ENCODE measurements around the gene MCL1.
"Not testable (repeated sequence)": the region's sequence is repeated elsewhere in the genome, so short reads cannot be mapped to it uniquely, and the experiment has no call there.

Gene MCL1

GRCh38 chr1:150602372-150602771 lies 23.0 kb upstream of the MCL1 start:
- DNase-seq (ENCODE audit: low read depth, low spot score) = not testable (repeated sequence)

- DNase-seq (ENCODE audit: low read depth, low spot score) = no peak
These were observed 22.1 kb upstream of the MCL1 start for GRCh38 chr1:150601540-150601939.

- DNase-seq (ENCODE audit: low read depth, low spot score) = not testable (repeated sequence)
These were observed 18.9 kb upstream of the MCL1 start for GRCh38 chr1:150598346-150598745.

GRCh38 chr1:150596976-150597375 lies 17.6 kb upstream of the MCL1 start:
- DNase-seq (ENCODE audit: low read depth, low spot score) = no peak

- DNase-seq (ENCODE audit: low read depth, low spot score) = no peak
These were observed 16.9 kb upstream of the MCL1 start for GRCh38 chr1:150596095-150596892.

GRCh38 chr1:150582371-150582770 lies 3.0 kb upstream of the MCL1 start:
- no peak for DNase-seq (ENCODE audit: low read depth, low spot score)

GRCh38 chr1:150581962-150582361 lies 2.6 kb upstream of the MCL1 start:
- not testable (repeated sequence) for DNase-seq (ENCODE audit: low read depth, low spot score)

- not testable (repeated sequence) for DNase-seq (ENCODE audit: low read depth, low spot score)
These were observed 2.0 kb upstream of the MCL1 start for GRCh38 chr1:150581437-150581836.

- not testable (repeated sequence) for DNase-seq (ENCODE audit: low read depth, low spot score)
These were observed 1.6 kb upstream of the MCL1 start for GRCh38 chr1:150580966-150581365.

GRCh38 chr1:150579945-150580642 lies 684 bp upstream of the MCL1 start:
- DNase-seq (ENCODE audit: low read depth, low spot score) = no peak

GRCh38 chr1:150578272-150579109 lies 919 bp downstream of the MCL1 start:
- DNase-seq (ENCODE audit: low read depth, low spot score) = no peak

GRCh38 chr1:150577557-150578271 lies 1.7 kb downstream of the MCL1 start:
- DNase-seq (ENCODE audit: low read depth, low spot score) = no peak

GRCh38 chr1:150576794-150577556 lies 2.4 kb downstream of the MCL1 start:
- no peak for DNase-seq (ENCODE audit: low read depth, low spot score)

GRCh38 chr1:150576367-150576711 lies 3.1 kb downstream of the MCL1 start:
- no peak for DNase-seq (ENCODE audit: low read depth, low spot score)

GRCh38 chr1:150575518-150576366 lies 3.7 kb downstream of the MCL1 start:
- no peak for DNase-seq (ENCODE audit: low read depth, low spot score)

GRCh38 chr1:150575072-150575489 lies 4.3 kb downstream of the MCL1 start:
- no peak for DNase-seq (ENCODE audit: low read depth, low spot score)

- no peak for DNase-seq (ENCODE audit: low read depth, low spot score)
These were observed 4.9 kb downstream of the MCL1 start for GRCh38 chr1:150574260-150575071.

- not testable (repeated sequence) for DNase-seq (ENCODE audit: low read depth, low spot score)
These were observed 5.8 kb downstream of the MCL1 start for GRCh38 chr1:150573648-150574071.
